Stimulated activated CD8-positive, alpha-beta memory T cell treated with anti-CD3 and anti-CD28 coated beads, Interleukin-4, amount 100 ng/mL, for 24 hours (primary cell): ENCODE measurements around the gene CHMP4B.

Experiments used
- DNase-seq: peaks from one replicate; pipeline ENCODE4 v3.0.0-alpha.2; 2020; ENCODE audit warnings: low read depth

Gene CHMP4B

GRCh38 chr20:33900521-33901131 is 89.5 kb downstream of the CHMP4B start:
- no peak for DNase-seq

- no peak for DNase-seq
These were observed 90.0 kb downstream of the CHMP4B start for GRCh38 chr20:33901132-33901523.

- DNase-seq = no peak
These were observed 90.9 kb downstream of the CHMP4B start for GRCh38 chr20:33902011-33902410.
